Measurements from ENCODE around the gene CCDC88B. TPM values are rescaled to one million over a fixed set of nuclear protein-coding genes. Genes with fewer than 3 reads are reported as not detected.

CCDC88B gene
- total and polyA plus RNA-seq, 9 of the 15 experiments (the other 6 are each of a cell fraction or from before 2014, with no cell fraction given): 0.13 to 18.1 (median 7.9) TPM

- TF ChIP-seq HMGXB4 (CRISPR knock-in tag; IDR thresholded peaks at IDR 0.05): no peak
- no peak for TF ChIP-seq ATF4 (CRISPR knock-in tag; IDR thresholded peaks at IDR 0.05)
- no peak for TF ChIP-seq SFPQ (IDR thresholded peaks at IDR 0.05; ENCODE audit: low read depth, low read length)
- 0 out of 2 replicates have a peak, but pooled peaks have one; percentile 60 for TF ChIP-seq ZBTB33 (CRISPR knock-in tag; IDR thresholded peaks at IDR 0.05)
- TF ChIP-seq KDM1A (IDR thresholded peaks at IDR 0.05): peak; percentile 16 to 45; a peak in 1 of 4 replicates
- no peak for TF ChIP-seq HNRNPK (IDR thresholded peaks at IDR 0.05; ENCODE audit: low read depth, low read length, poor library complexity, severe bottlenecking)
- TF ChIP-seq TBL1XR1 (IDR thresholded peaks at IDR 0.05; ENCODE audit: low read length in 2 of 2): no peak
- no peak for TF ChIP-seq CEBPB (tag; IDR thresholded peaks at IDR 0.05)
- no peak for TF ChIP-seq CREM (IDR thresholded peaks at IDR 0.05; ENCODE audit: low read depth)
- no peak for TF ChIP-seq HIVEP1 (CRISPR knock-in tag; IDR thresholded peaks at IDR 0.05)
- TF ChIP-seq THRA (IDR thresholded peaks at IDR 0.05): no peak
- TF ChIP-seq ZHX1 (conservative IDR thresholded peaks at IDR 0.05; ENCODE audit: low read length): no peak
- no peak for TF ChIP-seq JUNB (CRISPR knock-in tag; conservative IDR thresholded peaks at IDR 0.05)
- no peak for TF ChIP-seq POLR2B (IDR thresholded peaks at IDR 0.05; ENCODE audit: low read depth, partially characterized antibody)
- TF ChIP-seq NELFE (IDR thresholded peaks at IDR 0.05; ENCODE audit: insufficient read depth, insufficient read length): no peak
Observed at GRCh38 chr11:64314805-64315561, 25.0 kb upstream of the CCDC88B start (continued).
